GM10248 (cell line): ENCODE measurements around the gene KLF1.

Experiments used
- CTCF ChIA-PET: fragments of 300-600 bp; sonication (Branson Sonifier 250); formaldehyde crosslinking; extraction: SDS; loops from one replicate; lab custom pipeline; 2021; ENCODE audit warnings: antibody characterized with exemption; lab: Yijun Ruan, JAX
- POLR2A ChIA-PET: fragments of 350-650 bp; sonication (Branson Sonifier 250); formaldehyde crosslinking; extraction: SDS; loops from one replicate; lab custom pipeline; 2020; ENCODE audit warnings: antibody characterized with exemption; lab: Yijun Ruan, JAX
- DNase-seq: peaks from one replicate; pipeline ENCODE4 v3.0.0; 2012; ENCODE audit errors: extremely low spot score
- TF ChIP-seq, protein P1 (sequence below): IDR thresholded peaks from 2 replicates; pipeline ENCODE4 v1.5.1; 2012; ENCODE audit warnings: mild to moderate bottlenecking, low read depth; ENCODE audit errors: extremely low read depth, missing control alignments, control extremely low read depth

KLF1 gene

DNA sequence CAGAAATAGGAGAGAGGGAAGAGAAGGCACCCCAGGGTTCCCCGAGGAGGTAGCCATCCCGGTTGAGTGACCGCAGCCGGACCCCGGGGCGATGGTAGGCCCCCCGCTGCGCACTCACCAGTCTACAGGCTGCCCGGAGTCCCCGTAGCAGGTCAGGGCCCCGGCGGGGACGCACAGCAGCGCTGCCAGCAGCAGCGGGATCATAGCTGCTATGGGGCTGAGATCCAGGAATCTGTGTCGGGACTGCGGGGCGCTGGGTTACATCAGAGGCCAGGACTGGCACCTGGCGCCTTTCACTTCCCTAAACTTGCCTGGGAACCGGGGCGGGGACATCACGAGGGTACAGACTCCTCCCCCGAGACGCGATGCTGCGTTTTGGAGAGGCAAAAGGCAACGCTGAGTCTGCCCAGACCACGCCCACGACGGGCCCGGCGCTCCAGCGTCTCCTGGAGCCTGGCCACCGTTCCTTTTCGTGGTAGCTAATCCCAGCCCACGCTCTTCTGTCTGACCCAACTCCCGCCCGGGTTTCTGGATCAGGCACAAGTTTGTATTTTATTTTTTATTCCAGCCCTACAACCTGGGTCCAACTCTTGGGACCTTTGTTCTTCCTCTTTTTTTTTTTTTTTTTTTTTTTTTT is 5.7 kb downstream of the KLF1 start, which contains the start of gene DNASE2:
Gene DNASE2 (minus strand): TSS at position 278 of the 637 bp plus-strand sequence. CDS start 74 bp downstream, at position 204.
- ChIA-PET POLR2A (interaction anchor here (0.7 to 2.9 kb wide), 3 partner anchors 10 to 57 kb away, joined by 3 to 16 read pairs (median 6); partner anchors contain the start of genes CALR and GCDH), CTCF (interaction anchor here (0.8 to 3.0 kb wide), 8 partner anchors 8 to 180 kb away, joined by 3 to 15 read pairs (median 5); no protein-coding TSS in a partner anchor)
- TF ChIP-seq, protein P1, sequence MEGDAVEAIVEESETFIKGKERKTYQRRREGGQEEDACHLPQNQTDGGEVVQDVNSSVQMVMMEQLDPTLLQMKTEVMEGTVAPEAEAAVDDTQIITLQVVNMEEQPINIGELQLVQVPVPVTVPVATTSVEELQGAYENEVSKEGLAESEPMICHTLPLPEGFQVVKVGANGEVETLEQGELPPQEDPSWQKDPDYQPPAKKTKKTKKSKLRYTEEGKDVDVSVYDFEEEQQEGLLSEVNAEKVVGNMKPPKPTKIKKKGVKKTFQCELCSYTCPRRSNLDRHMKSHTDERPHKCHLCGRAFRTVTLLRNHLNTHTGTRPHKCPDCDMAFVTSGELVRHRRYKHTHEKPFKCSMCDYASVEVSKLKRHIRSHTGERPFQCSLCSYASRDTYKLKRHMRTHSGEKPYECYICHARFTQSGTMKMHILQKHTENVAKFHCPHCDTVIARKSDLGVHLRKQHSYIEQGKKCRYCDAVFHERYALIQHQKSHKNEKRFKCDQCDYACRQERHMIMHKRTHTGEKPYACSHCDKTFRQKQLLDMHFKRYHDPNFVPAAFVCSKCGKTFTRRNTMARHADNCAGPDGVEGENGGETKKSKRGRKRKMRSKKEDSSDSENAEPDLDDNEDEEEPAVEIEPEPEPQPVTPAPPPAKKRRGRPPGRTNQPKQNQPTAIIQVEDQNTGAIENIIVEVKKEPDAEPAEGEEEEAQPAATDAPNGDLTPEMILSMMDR = no peak
- DNase-seq = peak; percentile 97

DNA sequence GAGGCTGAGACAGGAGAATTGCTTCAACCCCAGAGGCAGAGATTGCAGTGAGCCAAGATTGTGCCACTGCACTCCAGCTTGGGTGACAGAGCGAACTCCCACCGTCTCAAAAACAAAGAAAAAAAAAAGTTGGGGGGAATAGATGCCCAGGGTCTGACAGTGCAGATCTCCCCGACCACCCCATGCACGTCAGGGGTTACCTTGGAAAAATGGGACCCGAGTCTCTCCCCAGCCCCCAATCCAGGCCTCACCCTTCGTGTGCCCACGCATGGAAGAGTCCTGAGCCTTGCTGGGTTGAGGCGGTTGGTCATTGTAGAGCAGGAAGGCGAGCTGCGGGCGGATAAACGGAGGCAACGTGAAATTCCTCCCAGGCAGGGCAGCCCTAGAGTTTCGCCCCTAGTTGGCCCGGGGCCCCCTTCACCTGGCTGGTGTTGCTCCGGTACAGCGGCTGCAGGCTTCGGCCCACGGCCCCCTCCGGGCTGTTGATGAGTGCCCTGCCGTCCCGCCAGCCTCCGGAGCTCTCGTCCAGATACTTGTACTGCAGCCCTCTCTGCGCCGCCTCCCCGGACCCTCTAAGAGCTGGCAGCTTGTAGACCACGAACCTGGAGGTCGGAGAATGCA is 6.3 kb downstream of the KLF1 start:
- ChIA-PET POLR2A (interaction anchor here (2.9 kb wide), 1 partner anchor 9 kb away, joined by 16 read pairs; no protein-coding TSS in a partner anchor), CTCF (interaction anchor here (0.8 to 3.0 kb wide), 8 partner anchors 9 to 181 kb away, joined by 3 to 15 read pairs (median 4); no protein-coding TSS in a partner anchor)
- no peak for DNase-seq
- TF ChIP-seq, protein P1 = no peak

DNA sequence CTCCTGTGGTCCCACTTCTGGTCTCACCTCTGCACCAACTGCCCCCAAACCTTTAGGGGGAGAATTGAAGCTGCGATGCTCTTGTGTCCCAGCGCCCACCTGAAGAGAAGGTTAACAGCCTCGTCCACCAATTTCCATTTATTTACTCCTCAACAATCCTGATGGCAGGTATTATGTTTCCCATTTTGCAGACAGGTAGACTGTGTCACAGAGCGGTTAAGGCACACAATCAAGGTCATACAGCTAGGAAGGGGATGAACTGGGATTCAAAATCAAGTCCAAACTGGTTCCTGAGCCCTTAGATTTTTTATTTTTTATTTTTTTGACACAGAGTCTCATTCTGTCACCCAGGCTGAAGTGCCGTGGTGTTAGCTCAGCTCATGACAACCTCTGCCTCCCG is 11.9 kb downstream of the KLF1 start:
- ChIA-PET CTCF (interaction anchor here (0.8 to 5.6 kb wide), 4 partner anchors 11 to 109 kb away, joined by 3 to 36 read pairs (median 10); no protein-coding TSS in a partner anchor), POLR2A (no interaction called here)
- no peak for DNase-seq
- TF ChIP-seq, protein P1 = no peak

DNA sequence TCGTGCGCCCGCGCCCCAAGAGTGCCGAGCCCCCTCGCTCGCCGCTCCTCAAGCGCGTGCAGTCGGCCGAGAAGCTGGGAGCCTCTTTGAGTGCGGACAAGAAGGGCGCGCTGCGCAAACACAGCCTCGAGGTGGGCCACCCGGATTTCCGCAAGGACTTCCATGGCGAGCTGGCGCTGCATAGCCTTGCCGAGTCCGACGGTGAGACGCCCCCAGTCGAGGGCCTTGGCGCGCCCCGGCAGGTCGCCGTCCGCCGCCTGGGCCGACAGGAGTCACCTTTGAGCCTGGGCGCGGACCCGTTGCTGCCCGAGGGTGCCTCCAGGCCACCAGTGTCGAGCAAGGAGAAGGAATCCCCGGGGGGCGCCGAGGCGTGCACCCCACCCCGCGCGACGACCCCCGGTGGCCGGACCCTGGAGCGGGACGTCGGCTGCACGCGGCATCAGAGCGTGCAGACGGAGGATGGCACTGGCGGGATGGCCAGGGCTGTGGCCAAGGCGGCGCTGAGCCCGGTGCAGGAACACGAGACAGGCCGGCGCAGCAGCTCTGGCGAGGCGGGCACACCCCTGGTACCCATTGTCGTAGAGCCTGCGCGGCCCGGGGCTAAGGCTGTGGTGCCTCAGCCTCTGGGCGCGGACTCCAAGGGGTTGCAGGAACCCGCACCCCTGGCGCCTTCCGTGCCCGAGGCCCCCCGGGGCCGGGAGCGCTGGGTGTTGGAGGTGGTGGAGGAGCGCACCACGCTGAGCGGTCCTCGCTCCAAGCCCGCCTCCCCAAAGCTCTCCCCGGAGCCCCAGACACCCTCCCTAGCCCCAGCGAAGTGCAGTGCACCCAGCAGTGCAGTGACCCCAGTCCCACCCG is 12.9 kb downstream of the KLF1 start:
- TF ChIP-seq, protein P1 = no peak
- POLR2A ChIA-PET = interaction anchor here (1.5 kb wide), 1 partner anchor 17 kb away, joined by 7 read pairs; the partner anchor contains the start of gene GCDH
- CTCF ChIA-PET = interaction anchor here (1.6 to 5.6 kb wide), 3 partner anchors 8 to 91 kb away, joined by 7 to 36 read pairs (median 17); partner anchors contain the start of gene DNASE2
- no peak for DNase-seq

DNA sequence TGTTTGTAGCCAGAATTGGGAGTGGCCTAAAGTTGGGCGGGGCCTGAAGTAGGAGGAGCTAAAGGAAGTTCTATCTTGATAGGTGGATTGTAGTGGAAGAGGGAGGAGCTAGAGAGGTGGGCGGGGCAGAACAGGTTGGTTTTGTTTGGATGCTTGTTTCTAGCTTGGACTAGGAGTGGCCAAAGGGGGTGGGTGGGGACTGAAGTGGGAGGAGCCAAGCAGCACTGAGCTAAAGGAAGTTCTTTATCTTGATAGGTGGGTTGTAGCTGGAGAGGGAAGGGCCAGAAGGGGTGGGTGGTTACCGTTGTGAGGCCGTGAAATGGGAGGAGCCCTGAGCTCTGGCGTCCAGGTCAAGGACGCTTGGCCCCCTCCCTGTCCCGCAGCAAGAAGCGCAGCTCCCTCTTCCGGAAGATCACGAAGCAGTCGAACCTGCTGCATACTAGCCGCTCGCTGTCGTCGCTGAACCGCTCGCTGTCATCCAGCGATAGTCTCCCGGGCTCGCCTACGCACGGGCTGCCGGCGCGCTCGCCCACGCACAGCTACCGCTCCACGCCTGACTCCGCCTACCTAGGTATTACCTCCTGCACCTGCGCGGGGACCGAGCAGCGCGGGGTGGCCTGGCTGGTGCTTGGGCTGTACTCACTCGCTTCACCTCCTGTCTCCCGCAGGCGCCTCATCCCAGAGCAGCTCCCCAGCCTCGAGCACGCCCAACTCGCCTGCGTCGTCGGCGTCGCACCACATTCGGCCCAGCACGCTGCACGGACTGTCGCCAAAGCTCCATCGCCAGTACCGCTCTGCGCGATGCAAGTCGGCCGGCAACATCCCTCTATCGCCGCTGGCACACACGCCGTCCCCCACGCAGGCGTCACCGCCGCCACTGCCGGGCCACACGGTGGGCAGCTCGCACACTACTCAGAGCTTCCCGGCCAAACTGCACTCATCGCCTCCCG is 13.8 kb downstream of the KLF1 start:
- CTCF ChIA-PET = interaction anchor here (1.0 to 5.6 kb wide), 6 partner anchors 9 to 187 kb away, joined by 3 to 36 read pairs (median 6); partner anchors contain the start of gene DNASE2
- peak; percentile 68 for DNase-seq
- TF ChIP-seq, protein P1 = no peak
- POLR2A ChIA-PET = interaction anchor here (0.5 to 3.5 kb wide), 5 partner anchors 7 to 147 kb away, joined by 3 to 16 read pairs (median 5); partner anchors contain the start of genes DNASE2 and GCDH
